ENCODE data around the gene MLLT1.

- no peak for TF ChIP-seq CTCF (conservative IDR thresholded peaks at IDR 0.05 in 1 of 2, IDR thresholded peaks at IDR 0.05 in 1 of 2; ENCODE audit: low read depth in 1 of 2, low read length in 2 of 2)
- no peak for TF ChIP-seq EZH2 (IDR thresholded peaks at IDR 0.05; ENCODE audit: low read length, missing control alignments)
Measured at GRCh38 chr19:6274756-6275155, 5.0 kb downstream of the MLLT1 start.

Data from fibroblast of lung (primary cell).